GM06990 (cell line): ENCODE measurements around the gene IGF1R.
A peak's percentile ranks its signal among the peaks of the same experiment; 100 is the strongest.

Experiments used
- DNase-seq: peaks from one replicate; pipeline ENCODE4 v3.0.0-alpha.2; 2011; ENCODE audit not compliant: insufficient read length; ENCODE audit errors: extremely low read depth
- H3K27me3 ChIP-seq: replicated peaks from 2 replicates; pipeline ENCODE4 v1.6.0; 2011; ENCODE audit warnings: low read length; ENCODE audit not compliant: control insufficient read depth, insufficient read depth
- H3K36me3 ChIP-seq: 2 replicates; pipeline ENCODE4 v1.5.1; 2011; ENCODE audit warnings: low read length; ENCODE audit not compliant: control insufficient read depth, insufficient read depth
- H3K4me3 ChIP-seq: replicated peaks from 2 replicates; pipeline ENCODE4 v1.5.1; 2011; ENCODE audit warnings: low read depth, mild to moderate bottlenecking, control low read depth, low read length
- CTCF ChIP-seq: IDR thresholded peaks from 2 replicates; pipeline ENCODE4 v1.5.1; 2011; ENCODE audit warnings: low read length, control low read depth, mild to moderate bottlenecking, inconsistent platforms; ENCODE audit not compliant: insufficient read depth, poor library complexity, severe bottlenecking

Gene IGF1R

GRCh38 chr15:98773616-98774015, 125.3 kb downstream of the IGF1R start:
- DNase-seq: no peak

DNA sequence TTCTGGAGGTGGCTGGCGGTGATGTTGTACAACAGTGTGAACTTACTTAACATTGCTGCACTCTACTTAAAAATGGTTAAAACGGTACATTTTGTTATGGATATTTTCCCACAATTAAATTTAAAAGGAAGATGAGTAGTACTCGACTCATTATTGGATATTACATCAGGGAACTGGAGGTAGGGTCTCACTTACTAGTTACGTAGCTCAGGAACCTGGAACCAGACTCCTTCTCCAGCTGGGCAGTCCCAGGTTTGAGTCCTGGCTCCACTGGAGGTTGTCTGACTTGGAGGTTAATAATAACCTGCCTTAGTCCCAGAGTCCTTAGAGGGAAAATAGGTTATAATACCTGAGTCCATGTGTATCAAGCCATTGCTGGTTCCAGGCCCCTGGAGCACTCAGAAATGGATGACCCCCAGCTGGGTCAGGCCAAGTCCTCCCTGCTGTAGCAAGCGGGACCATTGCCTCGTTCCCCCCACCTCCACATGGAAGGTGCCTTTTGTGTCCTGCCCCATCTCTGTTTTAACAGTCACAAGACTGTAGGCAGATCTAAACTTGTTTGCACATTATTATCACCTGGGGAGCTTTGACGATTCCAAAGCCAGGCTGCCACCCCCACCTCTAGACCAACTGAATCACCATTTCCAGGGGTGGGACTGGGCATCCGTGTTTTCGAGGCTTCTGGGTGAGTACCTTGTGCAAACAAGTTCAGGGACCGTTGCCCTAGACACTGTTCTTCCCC, 126.6 kb downstream of the IGF1R start:
- Histone ChIP-seq H3K36me3 (no peaks in the 10 kb centered on the region), H3K27me3 (no peaks in the 10 kb centered on the region; the same call in 1 of the 2 replicates), H3K4me3 (no peak overlapping the region)
- TF ChIP-seq CTCF: no peak
- no peak for DNase-seq

More at GRCh38 chr15:98773616-98774015, 125.3 kb downstream of the IGF1R start:
- Histone ChIP-seq H3K36me3 (no peaks in the 10 kb centered on the region), H3K4me3 (no peak overlapping the region), H3K27me3 (no peaks in the 10 kb centered on the region; the same call in 1 of the 2 replicates)
- no peak for TF ChIP-seq CTCF

DNA sequence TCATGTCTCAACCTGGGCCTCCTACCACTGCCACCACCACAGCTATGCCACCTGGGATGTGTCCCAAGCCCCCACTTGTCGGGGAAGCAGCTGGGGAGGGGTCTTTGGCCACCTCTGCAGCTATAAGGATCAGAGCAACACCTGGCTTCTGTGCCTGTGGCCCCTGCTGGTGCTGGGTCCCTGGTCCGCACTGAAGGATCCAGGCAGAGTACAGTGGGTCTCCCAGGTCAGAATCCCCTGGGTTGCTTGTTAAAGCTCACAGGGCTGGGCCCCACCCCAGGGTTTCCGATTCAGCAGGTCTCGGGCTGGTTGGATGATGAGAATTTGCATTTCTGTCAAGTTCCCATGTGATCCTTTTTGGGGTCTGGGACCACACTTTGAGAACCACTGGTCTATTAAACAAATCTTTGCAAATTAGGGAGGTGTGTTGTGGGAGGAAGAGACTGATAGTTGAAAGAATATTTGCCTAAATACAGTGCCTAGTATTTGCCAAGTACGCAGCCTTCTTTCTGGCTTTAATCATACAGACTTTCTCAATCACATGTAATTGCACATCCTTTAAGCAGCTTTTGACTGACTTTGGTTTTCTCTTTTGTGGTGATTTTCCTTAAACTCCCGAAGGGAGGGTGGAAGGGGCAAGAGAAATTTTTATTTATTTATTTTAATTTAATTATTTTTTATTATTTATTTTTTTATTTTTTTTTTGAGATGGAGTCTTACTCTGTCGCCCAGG, 127.3 kb downstream of the IGF1R start:
- DNase-seq: no peak
- no peak for TF ChIP-seq CTCF
- no peak overlapping the region for H3K4me3 ChIP-seq
- H3K27me3 ChIP-seq: no peaks in the 10 kb centered on the region; the same call in 1 of the 2 replicates
- no peaks in the 10 kb centered on the region for H3K36me3 ChIP-seq

DNA sequence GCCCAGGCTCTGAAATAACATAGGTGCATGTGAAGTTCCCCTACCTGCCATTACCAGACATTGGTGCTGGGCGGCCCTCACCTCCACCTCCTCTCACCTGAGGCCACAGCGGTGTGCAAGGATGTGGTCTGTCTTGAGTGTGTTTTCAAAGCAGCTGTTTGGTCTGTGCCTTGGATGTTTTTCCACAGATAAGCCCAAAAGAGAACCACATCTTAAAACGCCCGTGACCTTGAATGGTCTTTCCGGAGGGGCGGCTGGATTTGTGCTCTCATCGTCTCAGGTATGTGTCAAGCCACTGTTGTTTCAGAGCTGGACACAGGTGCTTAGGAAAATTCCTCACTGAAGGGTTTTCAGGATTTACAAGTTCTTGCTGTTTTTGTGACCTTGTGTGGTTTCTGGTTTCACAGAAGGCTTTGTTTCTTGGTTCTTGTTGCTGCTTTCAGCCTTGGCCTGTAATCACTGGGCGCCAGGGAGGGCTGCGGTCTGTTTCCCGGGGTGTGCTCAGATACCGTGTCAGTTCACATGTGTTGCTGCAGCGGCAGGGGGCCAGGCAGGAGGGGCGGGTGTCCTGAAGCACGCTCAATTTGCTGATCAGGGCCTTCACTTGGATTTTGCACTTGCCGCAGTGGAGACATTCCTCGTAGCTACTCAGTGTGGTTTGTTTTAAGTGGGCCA, 128.4 kb downstream of the IGF1R start:
- H3K4me3 ChIP-seq: no peak overlapping the region
- no peaks in the 10 kb centered on the region for H3K36me3 ChIP-seq
- H3K27me3 ChIP-seq: no peaks in the 10 kb centered on the region
- peak; percentile 70 for DNase-seq
- no peak for TF ChIP-seq CTCF

- no peak for TF ChIP-seq CTCF
- H3K4me3 ChIP-seq: no peak overlapping the region
- no peaks in the 10 kb centered on the region for H3K27me3 ChIP-seq
- no peaks in the 10 kb centered on the region for H3K36me3 ChIP-seq
- DNase-seq: no peak
These were observed 129.1 kb downstream of the IGF1R start for GRCh38 chr15:98777426-98777825.
